Mesenteric fat pad (tissue), 1 donor: ENCODE data around the gene GLT6D1. TPM values are rescaled to one million over a fixed set of nuclear protein-coding genes. Genes with fewer than 3 reads are reported as not detected.

Experiments
- DNase-seq: peaks from one replicate; pipeline ENCODE4 v3.0.0-alpha.2; 2020; ENCODE audit warnings: low spot score
- total RNA-seq: library from RNA; stranded (reverse); fragmentation: NEBNext Ultra II Directional; extraction: Animal tissue kit (Norgen Biotek cat#: 25700); gene quantifications from one replicate; pipeline ENCODE4 v1.2.1, GENCODE V29; 2021
- donor health status: DM: yes; HTN: yes; CAD: no.

GLT6D1 gene
- total RNA-seq, 1 donor from 2014 or later: not detected

DNA sequence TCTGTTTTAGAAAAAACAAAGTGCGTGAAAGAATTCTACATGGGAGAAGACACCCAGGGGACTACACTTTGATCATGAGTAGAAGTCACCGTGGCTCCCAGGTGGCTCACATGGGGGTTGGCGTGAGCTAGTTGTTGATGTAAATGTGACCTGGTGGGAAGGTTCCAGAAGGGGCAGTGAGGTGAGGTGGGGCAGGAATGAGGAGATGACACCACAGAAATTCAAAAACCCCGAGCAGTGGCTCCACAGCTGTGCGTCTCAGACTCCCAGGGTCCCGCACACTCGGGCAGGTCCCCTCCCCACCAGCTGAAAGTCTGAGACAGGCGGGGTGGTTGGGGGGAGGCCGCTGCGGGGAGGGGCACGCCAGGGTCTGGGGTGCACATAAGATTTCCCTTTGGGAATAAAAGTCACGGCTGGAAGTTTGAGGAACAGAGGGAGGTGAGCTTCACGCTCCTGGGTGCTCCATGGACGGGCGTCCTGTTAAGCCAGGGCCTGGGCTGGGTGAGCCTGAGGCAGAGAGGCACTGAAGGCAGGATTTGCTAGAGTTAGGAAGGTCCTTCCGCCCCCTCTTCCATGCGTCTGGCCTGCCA lies 29.9 kb downstream of the GLT6D1 start:
- DNase-seq: no peak

GRCh38 chr9:135608999-135609317 lies 30.4 kb downstream of the GLT6D1 start:
- DNase-seq: no peak

GRCh38 chr9:135608294-135608998 lies 30.9 kb downstream of the GLT6D1 start:
- no peak for DNase-seq

DNA sequence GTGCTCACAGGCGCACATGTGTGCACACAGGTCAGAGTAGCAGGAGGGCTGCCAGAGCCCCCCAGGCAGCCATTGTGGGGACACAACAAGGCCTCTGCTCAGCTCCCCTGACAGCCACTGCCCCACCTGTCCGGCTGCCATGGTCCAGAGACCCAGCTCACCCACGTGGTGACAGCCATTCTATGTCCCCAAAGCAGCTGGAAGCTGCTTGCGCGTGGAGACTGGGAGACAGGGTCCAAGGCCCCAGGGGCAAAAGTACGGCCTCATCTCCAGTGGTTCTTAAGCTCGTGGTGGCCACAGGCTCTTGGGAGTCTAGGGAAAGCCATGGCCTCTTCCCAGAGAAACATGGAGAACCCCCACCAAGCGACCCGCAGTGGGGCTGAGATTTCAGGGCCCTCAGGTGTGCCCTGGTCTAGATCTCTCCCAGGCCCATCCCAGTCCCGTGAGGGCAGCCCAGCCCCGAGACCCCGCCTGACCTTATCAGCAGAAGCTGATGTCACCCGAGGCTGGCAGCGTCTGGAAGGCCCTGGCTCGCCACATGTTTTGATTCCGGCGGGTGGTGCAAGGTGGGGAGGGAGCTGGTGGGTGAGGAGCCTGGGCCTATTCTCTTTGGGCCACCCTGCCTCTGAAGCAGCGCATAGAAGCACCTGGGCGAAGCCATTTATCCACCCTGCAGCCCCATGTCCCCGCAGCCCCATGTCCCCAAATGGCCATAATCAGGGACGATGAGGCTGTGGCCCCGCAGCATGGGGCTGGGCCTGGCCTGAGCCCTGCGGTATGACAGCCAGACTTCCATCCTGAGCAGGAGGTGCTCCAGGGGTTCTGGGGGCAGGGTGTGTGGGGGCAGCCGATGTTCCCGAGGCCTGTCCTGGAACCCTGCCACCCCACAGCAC lies 31.7 kb downstream of the GLT6D1 start:
- peak; percentile 81 for DNase-seq

DNA sequence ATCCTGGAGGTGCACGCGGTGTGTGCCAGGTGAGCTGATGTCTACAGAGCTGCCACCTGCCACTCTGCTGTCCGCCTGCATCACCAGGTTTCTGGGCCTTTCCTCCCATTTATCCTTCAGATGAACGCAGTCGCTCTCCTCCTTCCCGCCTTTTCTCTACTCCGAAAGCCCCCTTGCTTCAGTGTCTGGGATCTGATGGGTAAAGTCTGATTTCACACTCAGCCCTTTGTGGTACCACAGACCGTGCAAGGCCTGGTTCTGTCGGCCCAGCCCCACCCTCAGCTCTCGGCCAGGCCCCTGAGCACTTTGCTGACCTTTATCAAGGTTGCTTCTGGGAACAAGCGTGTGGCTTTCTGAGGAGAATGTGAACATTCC lies 32.5 kb downstream of the GLT6D1 start:
- no peak for DNase-seq

GRCh38 chr9:135605238-135605781 lies 34.0 kb downstream of the GLT6D1 start:
- DNase-seq: no peak

GRCh38 chr9:135604437-135605237 lies 34.7 kb downstream of the GLT6D1 start:
- peak; percentile 84 for DNase-seq

GRCh38 chr9:135602789-135603481 lies 36.4 kb downstream of the GLT6D1 start:
- DNase-seq: peak; percentile 81

- DNase-seq: no peak
These were observed 37.4 kb downstream of the GLT6D1 start for GRCh38 chr9:135601988-135602387.

- no peak for DNase-seq
These were observed 39.0 kb downstream of the GLT6D1 start for GRCh38 chr9:135600296-135600817.

DNA sequence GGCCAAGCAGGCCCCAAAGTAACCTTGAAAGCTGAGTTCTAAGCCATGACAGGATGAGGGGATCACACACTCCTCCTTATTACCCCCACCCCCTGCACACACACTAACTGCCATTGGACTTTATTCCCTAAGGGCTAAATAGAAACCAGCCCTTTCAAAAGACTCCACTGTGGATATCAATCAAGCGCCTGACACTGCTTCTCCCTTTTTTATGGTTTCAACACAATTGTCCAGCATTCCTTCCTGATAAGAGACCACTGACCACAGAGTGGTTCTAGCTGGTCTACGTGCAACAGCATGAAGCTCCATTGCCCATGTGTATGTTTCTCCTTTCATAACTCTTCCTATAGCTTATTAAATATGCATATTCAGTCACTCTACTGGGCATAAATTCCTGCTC lies 43.1 kb downstream of the GLT6D1 start:
- DNase-seq: no peak

DNA sequence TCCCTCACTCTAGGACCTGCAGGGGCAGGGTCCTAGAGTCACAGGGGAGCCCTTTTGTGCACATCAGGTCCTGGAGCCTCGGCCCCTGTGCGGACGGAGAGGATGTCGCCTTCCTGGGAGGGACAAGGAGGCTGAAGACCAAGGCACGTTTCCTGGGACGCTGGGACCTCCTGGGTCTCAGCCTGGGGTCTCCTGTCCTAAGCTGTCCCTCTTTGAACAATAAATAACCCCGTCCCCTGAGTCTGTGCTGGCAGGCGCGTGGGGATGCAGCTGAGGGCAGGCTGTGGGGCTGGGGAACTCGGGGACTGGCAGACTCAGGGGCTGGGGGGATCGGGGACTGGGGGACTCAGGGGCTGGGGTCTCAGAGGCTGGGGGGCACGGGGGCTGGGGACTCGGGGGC lies 46.7 kb downstream of the GLT6D1 start:
- DNase-seq: no peak

DNA sequence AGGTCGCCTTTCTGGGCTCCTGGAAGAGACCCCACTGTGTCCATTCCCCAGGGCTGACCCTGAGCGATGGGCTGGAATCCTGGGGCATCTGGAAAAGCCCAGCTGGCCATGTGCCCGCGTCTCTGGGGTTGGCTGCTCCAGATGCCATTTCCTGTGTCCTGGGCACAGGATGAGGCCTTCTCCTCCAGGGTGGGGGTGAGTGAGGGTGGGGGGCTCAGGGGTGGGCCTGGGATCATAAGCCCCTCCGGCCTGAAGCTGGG lies 47.1 kb downstream of the GLT6D1 start:
- DNase-seq: no peak

DNA sequence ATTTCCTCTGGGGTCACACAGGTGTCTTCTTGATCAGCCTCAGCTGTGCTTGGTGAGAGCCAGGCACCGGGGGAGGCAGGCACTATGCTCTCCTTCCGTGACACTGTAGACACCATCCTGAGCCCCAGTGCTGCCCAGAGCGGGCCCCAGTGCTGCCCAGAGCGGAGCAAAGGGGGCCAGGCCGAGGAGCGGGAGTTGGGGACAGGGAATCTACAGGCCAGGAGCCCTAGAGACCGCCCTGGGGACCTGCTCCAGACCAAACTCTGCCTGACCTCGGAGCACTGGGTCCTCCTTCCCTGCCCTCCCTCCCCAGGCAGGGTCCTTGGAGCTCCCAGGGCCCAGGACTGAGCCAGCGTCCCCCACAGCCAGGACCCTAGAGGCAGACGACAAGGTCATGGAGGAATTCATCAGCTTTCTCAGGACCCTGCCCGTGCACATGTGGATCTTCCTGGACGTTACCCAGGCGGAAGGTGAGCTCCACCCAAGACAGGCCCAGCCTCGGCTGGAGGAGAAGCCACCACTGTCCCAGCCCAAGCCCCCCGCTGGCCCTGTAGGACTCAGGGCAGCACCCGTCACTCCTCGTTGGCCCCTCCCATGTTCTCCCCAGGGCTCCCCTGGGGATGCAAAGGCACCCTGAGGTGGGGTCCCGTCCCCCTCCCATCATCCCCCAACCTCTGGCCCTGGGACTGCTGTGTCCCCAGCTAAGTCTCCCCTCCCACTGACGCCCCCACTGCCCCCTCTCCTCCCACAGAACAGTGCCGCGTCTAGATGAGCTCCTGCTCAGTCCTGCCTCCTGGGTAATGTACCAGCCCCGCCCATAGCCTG lies 47.6 kb downstream of the GLT6D1 start:
- peak; percentile 86 for DNase-seq

GRCh38 chr9:135590486-135591079 lies 48.8 kb downstream of the GLT6D1 start:
- DNase-seq: no peak

GRCh38 chr9:135589596-135590485 lies 49.5 kb downstream of the GLT6D1 start:
- DNase-seq: peak; percentile 82

GRCh38 chr9:135588886-135589595 lies 50.3 kb downstream of the GLT6D1 start:
- DNase-seq: peak; percentile 86

- no peak for DNase-seq
These were observed 51.0 kb downstream of the GLT6D1 start for GRCh38 chr9:135588371-135588770.
